HL-60 (cell line): ENCODE results near the gene ABCD3.

Source experiments
- DNase-seq, 2 experiments: peaks; one replicate each; pipeline ENCODE4 v3.0.0-alpha.2; 2010 to 2020; ENCODE audit warnings: low read depth in 1 of 2, low spot score in 1 of 2
- H3K27ac ChIP-seq: fragments of 250-450 bp; sonication (Bioruptor Pico); replicated peaks from 2 replicates; pipeline ENCODE4 v1.5.1; 2020; ENCODE audit warnings: mild to moderate bottlenecking, moderate library complexity
- H3K27me3 ChIP-seq: fragments of 250-450 bp; sonication (Bioruptor Pico); 2 replicates; pipeline ENCODE4 v1.5.1; 2021; ENCODE audit warnings: mild to moderate bottlenecking, moderate library complexity; ENCODE audit not compliant: insufficient read depth, poor library complexity, severe bottlenecking
- H3K4me3 ChIP-seq: replicated peaks from 2 replicates; pipeline ENCODE4 v1.5.1; 2011; ENCODE audit warnings: mild to moderate bottlenecking, control low read depth, low read length; ENCODE audit not compliant: insufficient read depth
- GABPA ChIP-seq: IDR thresholded peaks from 2 replicates; pipeline ENCODE4 v1.6.1; 2012; ENCODE audit warnings: low read depth
- POLR2AphosphoS5 ChIP-seq: IDR thresholded peaks from 2 replicates; pipeline ENCODE4 v1.6.1; 2012; ENCODE audit warnings: low read depth
- SPI1 ChIP-seq: IDR thresholded peaks from 2 replicates; pipeline ENCODE4 v1.6.1; 2012; ENCODE audit warnings: low read depth, mild to moderate bottlenecking, borderline replicate concordance
- TF ChIP-seq, protein P1 (sequence below): IDR thresholded peaks from 2 replicates; pipeline ENCODE4 v1.6.1; 2012; ENCODE audit warnings: low read depth; ENCODE audit not compliant: insufficient replicate concordance
- TF ChIP-seq, protein P2 (sequence below): IDR thresholded peaks from one replicate; pipeline ENCODE4 v1.5.1; 2011; ENCODE audit warnings: low read length, control low read depth, inconsistent platforms; ENCODE audit not compliant: insufficient read depth

ABCD3 gene

DNA sequence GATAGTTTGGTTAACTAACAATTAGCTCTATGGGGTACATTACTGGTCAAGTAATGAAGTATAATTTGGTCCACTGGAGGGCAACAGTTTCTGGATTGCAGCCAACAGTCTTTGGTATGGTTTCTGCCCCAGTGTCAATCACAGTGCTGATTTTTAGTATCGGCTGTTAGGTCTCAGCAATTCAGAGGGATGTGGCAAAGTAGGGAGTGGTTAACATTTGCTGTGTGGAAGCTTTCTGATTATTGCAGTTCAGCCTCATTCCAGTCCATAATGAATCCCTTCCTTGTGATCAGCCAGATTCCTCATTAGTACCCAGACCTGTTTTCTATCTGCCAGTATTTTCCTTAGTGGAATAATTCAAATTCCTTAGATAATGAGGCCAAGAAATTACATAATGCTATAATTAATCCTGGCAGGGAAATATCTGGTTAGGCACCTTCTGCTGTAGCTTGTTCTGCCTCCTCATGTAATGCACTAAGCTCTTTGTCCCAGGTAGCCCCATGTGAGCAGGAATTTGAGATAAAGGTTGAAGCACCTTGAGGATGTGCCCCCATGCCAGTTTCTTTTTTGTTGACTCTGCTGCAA, 109.3 kb downstream of the ABCD3 start:
- TF ChIP-seq POLR2AphosphoS5 = no peak
- no peak for TF ChIP-seq SPI1
- TF ChIP-seq, protein P1, sequence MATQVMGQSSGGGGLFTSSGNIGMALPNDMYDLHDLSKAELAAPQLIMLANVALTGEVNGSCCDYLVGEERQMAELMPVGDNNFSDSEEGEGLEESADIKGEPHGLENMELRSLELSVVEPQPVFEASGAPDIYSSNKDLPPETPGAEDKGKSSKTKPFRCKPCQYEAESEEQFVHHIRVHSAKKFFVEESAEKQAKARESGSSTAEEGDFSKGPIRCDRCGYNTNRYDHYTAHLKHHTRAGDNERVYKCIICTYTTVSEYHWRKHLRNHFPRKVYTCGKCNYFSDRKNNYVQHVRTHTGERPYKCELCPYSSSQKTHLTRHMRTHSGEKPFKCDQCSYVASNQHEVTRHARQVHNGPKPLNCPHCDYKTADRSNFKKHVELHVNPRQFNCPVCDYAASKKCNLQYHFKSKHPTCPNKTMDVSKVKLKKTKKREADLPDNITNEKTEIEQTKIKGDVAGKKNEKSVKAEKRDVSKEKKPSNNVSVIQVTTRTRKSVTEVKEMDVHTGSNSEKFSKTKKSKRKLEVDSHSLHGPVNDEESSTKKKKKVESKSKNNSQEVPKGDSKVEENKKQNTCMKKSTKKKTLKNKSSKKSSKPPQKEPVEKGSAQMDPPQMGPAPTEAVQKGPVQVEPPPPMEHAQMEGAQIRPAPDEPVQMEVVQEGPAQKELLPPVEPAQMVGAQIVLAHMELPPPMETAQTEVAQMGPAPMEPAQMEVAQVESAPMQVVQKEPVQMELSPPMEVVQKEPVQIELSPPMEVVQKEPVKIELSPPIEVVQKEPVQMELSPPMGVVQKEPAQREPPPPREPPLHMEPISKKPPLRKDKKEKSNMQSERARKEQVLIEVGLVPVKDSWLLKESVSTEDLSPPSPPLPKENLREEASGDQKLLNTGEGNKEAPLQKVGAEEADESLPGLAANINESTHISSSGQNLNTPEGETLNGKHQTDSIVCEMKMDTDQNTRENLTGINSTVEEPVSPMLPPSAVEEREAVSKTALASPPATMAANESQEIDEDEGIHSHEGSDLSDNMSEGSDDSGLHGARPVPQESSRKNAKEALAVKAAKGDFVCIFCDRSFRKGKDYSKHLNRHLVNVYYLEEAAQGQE = no peak
- TF ChIP-seq GABPA = no peak
- TF ChIP-seq, protein P2, sequence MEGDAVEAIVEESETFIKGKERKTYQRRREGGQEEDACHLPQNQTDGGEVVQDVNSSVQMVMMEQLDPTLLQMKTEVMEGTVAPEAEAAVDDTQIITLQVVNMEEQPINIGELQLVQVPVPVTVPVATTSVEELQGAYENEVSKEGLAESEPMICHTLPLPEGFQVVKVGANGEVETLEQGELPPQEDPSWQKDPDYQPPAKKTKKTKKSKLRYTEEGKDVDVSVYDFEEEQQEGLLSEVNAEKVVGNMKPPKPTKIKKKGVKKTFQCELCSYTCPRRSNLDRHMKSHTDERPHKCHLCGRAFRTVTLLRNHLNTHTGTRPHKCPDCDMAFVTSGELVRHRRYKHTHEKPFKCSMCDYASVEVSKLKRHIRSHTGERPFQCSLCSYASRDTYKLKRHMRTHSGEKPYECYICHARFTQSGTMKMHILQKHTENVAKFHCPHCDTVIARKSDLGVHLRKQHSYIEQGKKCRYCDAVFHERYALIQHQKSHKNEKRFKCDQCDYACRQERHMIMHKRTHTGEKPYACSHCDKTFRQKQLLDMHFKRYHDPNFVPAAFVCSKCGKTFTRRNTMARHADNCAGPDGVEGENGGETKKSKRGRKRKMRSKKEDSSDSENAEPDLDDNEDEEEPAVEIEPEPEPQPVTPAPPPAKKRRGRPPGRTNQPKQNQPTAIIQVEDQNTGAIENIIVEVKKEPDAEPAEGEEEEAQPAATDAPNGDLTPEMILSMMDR = no peak
- DNase-seq = no peak
- H3K4me3 ChIP-seq = no peak overlapping the region
- no peaks in the 10 kb centered on the region for H3K27me3 ChIP-seq
- H3K27ac ChIP-seq = no peak overlapping the region; the same call in 1 of the 2 replicates

DNA sequence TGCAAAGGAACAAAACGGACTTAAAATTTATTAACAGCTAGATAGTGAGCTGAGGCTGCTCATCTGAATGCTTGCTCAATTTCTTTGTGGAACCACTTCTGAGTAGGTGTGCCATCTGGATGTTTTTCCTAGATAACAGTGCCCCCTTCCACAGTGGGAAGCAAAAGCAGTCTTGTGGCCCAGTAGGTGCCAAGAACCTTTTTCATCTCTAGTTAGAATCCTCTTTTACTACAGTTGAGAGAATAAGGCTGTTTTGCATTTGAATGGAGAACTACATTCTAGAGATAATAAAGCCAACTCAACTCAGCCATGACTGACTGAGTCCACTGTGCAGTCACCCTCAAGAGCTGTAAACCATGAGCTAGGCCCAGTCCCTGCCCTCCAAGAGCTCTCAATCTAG, 110.1 kb downstream of the ABCD3 start:
- Histone ChIP-seq H3K27ac (no peak overlapping the region; the same call in 1 of the 2 replicates), H3K4me3 (no peak overlapping the region), H3K27me3 (no peaks in the 10 kb centered on the region)
- TF ChIP-seq, protein P2 = no peak
- TF ChIP-seq, protein P1 = no peak
- no peak for TF ChIP-seq GABPA
- TF ChIP-seq SPI1 = no peak
- no peak for DNase-seq

DNA sequence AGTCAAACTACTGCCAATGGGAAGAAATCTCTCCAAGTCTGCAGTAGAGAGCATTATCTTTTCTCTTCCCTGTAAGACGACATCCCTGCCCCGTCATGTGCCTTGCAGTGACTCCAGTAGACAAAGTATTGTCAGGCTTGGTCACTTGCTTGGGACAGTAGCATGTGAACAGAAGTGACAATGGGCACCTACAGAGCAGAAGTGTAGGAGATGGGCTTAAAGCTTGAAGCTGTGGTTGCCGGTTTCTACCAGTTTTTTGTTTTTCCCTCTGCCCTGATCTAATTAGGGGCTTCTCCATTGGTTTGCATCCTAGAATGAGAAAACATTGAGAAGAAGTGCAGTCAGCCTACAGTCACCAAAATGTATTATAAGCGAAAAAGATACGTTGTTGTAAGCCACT, 110.6 kb downstream of the ABCD3 start:
- H3K4me3 ChIP-seq = no peak overlapping the region
- DNase-seq = no peak
- TF ChIP-seq, protein P1 = no peak
- TF ChIP-seq SPI1 (no peak), POLR2AphosphoS5 (no peak), GABPA (no peak)
- TF ChIP-seq, protein P2 = no peak
- H3K27ac ChIP-seq = no peak overlapping the region
- H3K27me3 ChIP-seq = no peaks in the 10 kb centered on the region
